Peyer's patch (tissue), 4 donors: ENCODE measurements around the gene FIBP. TPM values are rescaled to one million over a fixed set of nuclear protein-coding genes. Genes with fewer than 3 reads are reported as not detected.
"Not testable (repeated sequence)": the region's sequence is repeated elsewhere in the genome, so short reads cannot be mapped to it uniquely, and the experiment has no call there.

Experiments
- DNase-seq, 3 donors: peaks; one replicate each; pipeline ENCODE4 v3.0.0-alpha.2; 2017 to 2019
- H3K27ac ChIP-seq, 4 donors: fragments of 200-600 bp; sonication (generic); one replicate each; pipeline ENCODE4 v1.5.1; 2016 to 2019
- H3K27me3 ChIP-seq, 2 donors: fragments of 200-600 bp; sonication (generic); one replicate each; pipeline ENCODE4 v1.5.1; 2019
- H3K36me3 ChIP-seq, 3 donors: fragments of 200-600 bp; sonication (generic); one replicate each; pipeline ENCODE4 v1.5.1; 2016 to 2019
- H3K4me1 ChIP-seq, 4 donors: fragments of 200-600 bp; sonication (generic); one replicate each; pipeline ENCODE4 v1.5.1; 2016 to 2019
- H3K4me3 ChIP-seq, 4 donors: fragments of 200-600 bp; sonication (generic); 1 replicate in 3 of 4; 2 replicates in 1 of 4; pipeline ENCODE4 v1.5.1; 2016 to 2019; ENCODE audit warnings: mild to moderate bottlenecking in 1 of 4
- H3K9me3 ChIP-seq, 4 donors: fragments of 200-600 bp; sonication (generic); one replicate each; pipeline ENCODE4 v1.5.1; 2016 to 2019; ENCODE audit warnings: mild to moderate bottlenecking in 1 of 4
- POLR2A ChIP-seq, 2 donors: fragments of 450-650 bp; IDR thresholded peaks; one replicate each; pipeline ENCODE4 v1.5.1; 2017; ENCODE audit warnings: antibody characterized with exemption in 2 of 2, mild to moderate bottlenecking in 2 of 2, moderate library complexity in 2 of 2
- total RNA-seq, 4 donors: library from RNA; depleted of rRNA; stranded (reverse); fragments of >200 nt; gene quantifications; one replicate each; pipeline ENCODE4 v1.1.0, GENCODE V29; 2016
- TF ChIP-seq, protein P1 (sequence below), 6 experiments: fragments of 450-650 bp in 4 of 6; fragments of 200-600 bp in 2 of 6; sonication (generic) in 1 of 6; IDR thresholded peaks; one replicate each; pipeline ENCODE4 v1.5.1; 2017 to 2019; ENCODE audit warnings: antibody characterized with exemption in 6 of 6, mild to moderate bottlenecking in 3 of 6, moderate library complexity in 1 of 6

Gene FIBP
- total RNA-seq, 4 donors from 2014 or later: 100 to 173 (median 122) TPM

DNA sequence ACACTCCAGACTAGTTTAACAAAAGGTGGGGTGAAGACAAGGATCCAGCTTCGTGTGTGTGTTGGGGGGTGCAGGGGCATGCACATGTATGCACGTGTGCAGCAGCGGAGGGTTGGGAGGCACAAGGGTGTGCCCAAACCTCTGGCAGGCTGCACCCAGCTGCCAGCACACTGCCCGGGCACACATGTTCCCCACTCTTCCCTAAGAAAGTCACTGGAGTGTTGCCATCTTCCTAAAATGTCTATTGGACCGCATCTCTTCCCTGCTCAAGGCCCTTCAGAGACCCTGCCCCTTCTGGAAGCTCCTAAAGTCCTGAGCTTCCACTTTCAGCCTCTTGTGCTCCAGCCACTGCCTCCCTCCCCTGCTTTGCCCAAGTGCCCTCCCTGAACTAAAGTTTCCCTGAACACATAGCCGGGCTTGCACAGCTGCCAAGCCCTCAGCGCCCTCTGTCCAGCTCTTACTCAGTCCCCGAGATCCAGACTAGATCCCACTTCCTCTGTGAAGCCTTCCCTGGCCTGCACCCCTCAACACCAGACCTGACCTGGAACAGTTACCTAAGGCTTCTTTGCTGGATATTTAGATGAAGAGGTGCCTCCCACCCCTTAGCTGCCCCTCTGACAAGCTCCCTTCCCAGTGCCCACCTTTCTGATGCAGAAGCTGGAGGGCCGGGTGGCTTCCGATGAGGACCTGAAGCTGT lies 36.3 kb downstream of the FIBP start:
- DNase-seq: no peak

DNA sequence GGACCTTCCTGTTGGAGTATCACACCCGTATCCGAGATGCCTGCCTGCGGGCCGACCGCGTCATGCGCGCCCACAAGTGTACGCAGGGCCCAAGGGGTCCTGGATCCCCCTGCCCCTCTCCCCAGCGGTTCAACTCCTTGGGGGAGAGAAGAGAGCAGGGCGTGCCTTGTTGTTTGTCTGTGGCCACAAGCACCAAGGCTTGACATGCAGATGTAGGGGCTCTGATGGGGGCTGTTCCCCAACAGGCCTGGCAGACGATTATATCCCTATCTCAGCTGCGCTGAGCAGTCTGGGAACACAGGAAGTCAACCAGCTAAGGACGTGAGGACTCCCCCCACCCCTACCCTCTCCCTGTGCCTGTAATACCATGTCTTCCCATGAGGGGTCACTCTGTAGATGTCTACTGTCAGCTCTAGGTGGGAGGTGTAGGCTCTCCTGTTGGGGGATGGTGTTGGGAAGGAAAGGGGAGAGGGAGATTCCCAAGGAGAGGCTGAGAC lies 37.1 kb downstream of the FIBP start:
- Histone ChIP-seq H3K27me3 (no peaks in the 10 kb centered on the region), H3K9me3 (no peaks in the 10 kb centered on the region), H3K4me3 (no peak overlapping the region), H3K27ac (peak overlapping the region in 1 of 4 donors; percentile 97), H3K4me1 (peaks cover 6 to 41% (median 12%) of the 10 kb centered on the region in 4 donors), H3K36me3 (peaks cover 0 to 53% (median 0%) of the 10 kb centered on the region in 3 donors)
- DNase-seq: no peak
- TF ChIP-seq, protein P1, sequence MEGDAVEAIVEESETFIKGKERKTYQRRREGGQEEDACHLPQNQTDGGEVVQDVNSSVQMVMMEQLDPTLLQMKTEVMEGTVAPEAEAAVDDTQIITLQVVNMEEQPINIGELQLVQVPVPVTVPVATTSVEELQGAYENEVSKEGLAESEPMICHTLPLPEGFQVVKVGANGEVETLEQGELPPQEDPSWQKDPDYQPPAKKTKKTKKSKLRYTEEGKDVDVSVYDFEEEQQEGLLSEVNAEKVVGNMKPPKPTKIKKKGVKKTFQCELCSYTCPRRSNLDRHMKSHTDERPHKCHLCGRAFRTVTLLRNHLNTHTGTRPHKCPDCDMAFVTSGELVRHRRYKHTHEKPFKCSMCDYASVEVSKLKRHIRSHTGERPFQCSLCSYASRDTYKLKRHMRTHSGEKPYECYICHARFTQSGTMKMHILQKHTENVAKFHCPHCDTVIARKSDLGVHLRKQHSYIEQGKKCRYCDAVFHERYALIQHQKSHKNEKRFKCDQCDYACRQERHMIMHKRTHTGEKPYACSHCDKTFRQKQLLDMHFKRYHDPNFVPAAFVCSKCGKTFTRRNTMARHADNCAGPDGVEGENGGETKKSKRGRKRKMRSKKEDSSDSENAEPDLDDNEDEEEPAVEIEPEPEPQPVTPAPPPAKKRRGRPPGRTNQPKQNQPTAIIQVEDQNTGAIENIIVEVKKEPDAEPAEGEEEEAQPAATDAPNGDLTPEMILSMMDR (IDR thresholded peaks at IDR 0.05): peak in 4 of 6 experiments; percentile 37 to 65 (median 56)
- no peak for TF ChIP-seq POLR2A (IDR thresholded peaks at IDR 0.05)

More for the DNA sequence above, 36.3 kb downstream of the FIBP start:
- H3K36me3 ChIP-seq: peaks cover 0 to 53% (median 0%) of the 10 kb centered on the region in 3 donors
- H3K9me3 ChIP-seq: no peaks in the 10 kb centered on the region
- peak overlapping the region in 2 of 4 donors; percentile 18 to 22 for H3K4me3 ChIP-seq
- no peaks in the 10 kb centered on the region for H3K27me3 ChIP-seq
- peaks cover 11 to 45% (median 15%) of the 10 kb centered on the region in 4 donors for H3K4me1 ChIP-seq
- TF ChIP-seq, protein P1 (IDR thresholded peaks at IDR 0.05): no peak
- no peak for TF ChIP-seq POLR2A (IDR thresholded peaks at IDR 0.05)
- peak overlapping the region in 3 of 4 donors; percentile 75 to 97 (median 80) for H3K27ac ChIP-seq

DNA sequence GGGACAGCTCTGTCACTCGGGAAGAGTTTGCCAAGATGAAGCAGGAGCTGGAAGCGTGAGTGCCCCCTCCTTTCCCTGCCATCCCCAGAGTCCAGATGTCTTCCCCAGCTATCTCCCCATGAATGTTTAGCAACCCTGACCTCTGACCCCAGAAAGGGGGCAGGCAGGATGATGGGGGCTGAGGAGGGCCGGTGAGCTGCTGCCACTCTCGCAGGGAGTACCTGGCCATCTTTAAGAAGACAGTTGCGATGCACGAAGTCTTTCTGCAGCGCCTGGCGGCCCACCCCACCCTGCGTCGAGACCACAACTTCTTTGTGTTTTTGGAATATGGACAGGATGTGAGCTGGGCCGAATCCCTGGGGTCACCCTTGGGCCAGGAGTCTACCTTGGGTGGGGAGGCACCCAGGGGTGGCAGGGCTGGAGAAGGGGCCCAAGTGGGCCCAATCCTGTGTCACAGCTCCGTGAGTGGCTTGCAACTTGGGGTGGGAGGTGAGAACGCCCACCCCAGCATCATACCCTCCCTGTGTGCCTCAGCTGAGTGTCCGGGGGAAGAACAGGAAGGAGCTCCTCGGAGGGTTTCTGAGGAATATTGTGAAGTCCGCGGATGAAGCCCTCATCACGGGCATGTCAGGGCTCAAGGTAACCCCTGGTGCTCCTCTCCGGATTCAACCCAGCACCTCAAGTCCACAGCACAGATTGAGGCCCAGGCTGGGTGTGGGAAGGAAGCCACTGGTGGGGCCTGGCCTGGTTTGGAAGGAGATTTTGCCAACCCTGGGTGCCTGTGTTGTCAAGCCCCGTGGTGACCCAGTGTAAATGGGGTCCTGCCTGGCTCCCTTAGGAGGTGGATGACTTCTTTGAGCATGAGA lies 37.8 kb downstream of the FIBP start:
- H3K27me3 ChIP-seq: no peaks in the 10 kb centered on the region
- H3K9me3 ChIP-seq: no peaks in the 10 kb centered on the region
- H3K27ac ChIP-seq: peak overlapping the region in 1 of 4 donors; percentile 17
- H3K4me1 ChIP-seq: peaks cover 0 to 34% (median 8%) of the 10 kb centered on the region in 4 donors
- TF ChIP-seq, protein P1 (IDR thresholded peaks at IDR 0.05): no peak
- no peak for TF ChIP-seq POLR2A (IDR thresholded peaks at IDR 0.05)
- H3K36me3 ChIP-seq: peaks cover 0 to 46% (median 0%) of the 10 kb centered on the region in 3 donors
- DNase-seq: peak in 1 of 3 donors; percentile 46
- H3K4me3 ChIP-seq: no peak overlapping the region

DNA sequence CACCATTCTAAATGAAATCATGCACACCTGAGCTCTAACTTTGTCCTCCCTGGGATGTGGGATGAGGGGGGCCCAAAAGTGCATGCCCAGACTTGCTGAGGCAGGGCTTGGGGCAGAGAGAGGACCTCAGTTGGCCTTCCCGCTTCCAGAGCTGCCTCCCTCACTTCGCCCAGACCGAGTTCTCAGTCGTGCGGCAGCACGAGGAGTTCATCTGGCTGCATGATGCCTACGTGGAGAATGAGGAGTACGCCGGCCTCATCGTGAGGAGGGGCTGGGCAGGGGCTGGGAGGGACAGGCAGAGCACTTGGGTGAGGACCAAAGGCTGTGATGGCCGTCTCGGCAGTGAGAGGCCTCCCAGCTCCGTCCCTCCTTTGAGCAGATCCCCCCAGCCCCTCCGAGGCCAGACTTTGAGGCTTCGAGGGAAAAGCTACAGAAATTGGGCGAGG lies 38.5 kb downstream of the FIBP start:
- peak in 1 of 3 donors; percentile 46 for DNase-seq
- H3K36me3 ChIP-seq: peaks cover 0 to 40% (median 0%) of the 10 kb centered on the region in 3 donors
- H3K4me1 ChIP-seq: peaks cover 0 to 28% (median 8%) of the 10 kb centered on the region in 4 donors
- TF ChIP-seq POLR2A (IDR thresholded peaks at IDR 0.05): no peak
- TF ChIP-seq, protein P1 (IDR thresholded peaks at IDR 0.05): no peak
- H3K27ac ChIP-seq: no peak overlapping the region
- no peaks in the 10 kb centered on the region for H3K9me3 ChIP-seq
- no peak overlapping the region for H3K4me3 ChIP-seq
- H3K27me3 ChIP-seq: no peaks in the 10 kb centered on the region

DNA sequence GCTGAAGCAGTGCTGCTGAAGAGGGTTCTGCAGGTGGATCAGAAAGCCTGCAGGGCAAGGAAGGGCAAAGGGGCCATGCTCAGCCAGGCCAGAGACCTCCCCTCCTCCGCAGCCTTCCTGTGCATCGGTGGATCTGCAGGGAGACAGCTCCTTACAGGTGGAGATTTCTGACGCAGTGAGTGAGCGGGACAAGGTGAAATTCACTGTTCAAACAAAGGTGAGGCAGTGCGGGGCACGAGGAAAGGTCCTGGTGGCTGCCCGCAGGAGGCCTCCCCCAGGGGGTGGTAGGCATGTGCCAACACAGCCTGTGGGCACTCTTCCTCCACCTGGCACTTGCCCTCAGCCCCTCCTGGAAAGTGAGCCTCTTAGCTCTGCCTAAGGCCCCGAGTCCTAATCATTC lies 38.9 kb downstream of the FIBP start:
- peak in 1 of 3 donors; percentile 45 for DNase-seq

DNA sequence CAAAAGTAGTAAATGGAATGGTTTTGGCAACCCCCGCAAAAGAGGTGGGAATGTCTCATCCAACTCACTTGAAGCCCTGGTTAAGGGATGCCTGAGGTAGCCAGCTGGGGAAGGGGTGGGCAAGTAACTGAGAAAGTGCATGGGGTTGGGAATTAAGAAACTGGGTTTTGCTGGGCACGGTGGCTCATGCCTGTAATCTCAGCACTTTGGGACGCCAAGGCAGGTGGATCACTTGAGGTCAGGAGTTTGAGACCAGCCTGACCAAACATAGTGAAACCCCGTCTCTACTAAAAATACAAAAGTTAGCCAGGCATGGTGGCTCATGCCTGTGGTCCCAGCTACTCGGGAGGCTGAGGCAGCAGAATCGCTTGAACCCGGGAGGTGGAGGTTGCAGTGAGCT lies 39.6 kb downstream of the FIBP start:
- H3K36me3 ChIP-seq: peaks cover 0 to 29% (median 0%) of the 10 kb centered on the region in 3 donors
- H3K9me3 ChIP-seq, H3K27me3 ChIP-seq, H3K4me3 ChIP-seq, H3K27ac ChIP-seq: not testable (repeated sequence)
- DNase-seq: peak in 1 of 3 donors; percentile 25
- H3K4me1 ChIP-seq: peaks cover 0 to 30% (median 8%) of the 10 kb centered on the region in 4 donors

More for the DNA sequence above, 38.9 kb downstream of the FIBP start:
- Histone ChIP-seq H3K27me3 (no peaks in the 10 kb centered on the region), H3K4me3 (no peak overlapping the region), H3K4me1 (peaks cover 0 to 27% (median 8%) of the 10 kb centered on the region in 4 donors), H3K27ac (no peak overlapping the region), H3K36me3 (peaks cover 0 to 35% (median 0%) of the 10 kb centered on the region in 3 donors), H3K9me3 (no peaks in the 10 kb centered on the region)
- TF ChIP-seq, protein P1 (IDR thresholded peaks at IDR 0.05): no peak
- TF ChIP-seq POLR2A (IDR thresholded peaks at IDR 0.05): no peak
